Islet precursor cell (in vitro differentiated cells): ENCODE results near the gene ALG11.
"Not testable (repeated sequence)": the region's sequence is repeated elsewhere in the genome, so short reads cannot be mapped to it uniquely, and the experiment has no call there.

Source experiments
- DNase-seq: peaks from one replicate; pipeline ENCODE4 v3.0.0-alpha.2; 2018

The ALG11 gene, protein sequence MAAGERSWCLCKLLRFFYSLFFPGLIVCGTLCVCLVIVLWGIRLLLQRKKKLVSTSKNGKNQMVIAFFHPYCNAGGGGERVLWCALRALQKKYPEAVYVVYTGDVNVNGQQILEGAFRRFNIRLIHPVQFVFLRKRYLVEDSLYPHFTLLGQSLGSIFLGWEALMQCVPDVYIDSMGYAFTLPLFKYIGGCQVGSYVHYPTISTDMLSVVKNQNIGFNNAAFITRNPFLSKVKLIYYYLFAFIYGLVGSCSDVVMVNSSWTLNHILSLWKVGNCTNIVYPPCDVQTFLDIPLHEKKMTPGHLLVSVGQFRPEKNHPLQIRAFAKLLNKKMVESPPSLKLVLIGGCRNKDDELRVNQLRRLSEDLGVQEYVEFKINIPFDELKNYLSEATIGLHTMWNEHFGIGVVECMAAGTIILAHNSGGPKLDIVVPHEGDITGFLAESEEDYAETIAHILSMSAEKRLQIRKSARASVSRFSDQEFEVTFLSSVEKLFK

DNA sequence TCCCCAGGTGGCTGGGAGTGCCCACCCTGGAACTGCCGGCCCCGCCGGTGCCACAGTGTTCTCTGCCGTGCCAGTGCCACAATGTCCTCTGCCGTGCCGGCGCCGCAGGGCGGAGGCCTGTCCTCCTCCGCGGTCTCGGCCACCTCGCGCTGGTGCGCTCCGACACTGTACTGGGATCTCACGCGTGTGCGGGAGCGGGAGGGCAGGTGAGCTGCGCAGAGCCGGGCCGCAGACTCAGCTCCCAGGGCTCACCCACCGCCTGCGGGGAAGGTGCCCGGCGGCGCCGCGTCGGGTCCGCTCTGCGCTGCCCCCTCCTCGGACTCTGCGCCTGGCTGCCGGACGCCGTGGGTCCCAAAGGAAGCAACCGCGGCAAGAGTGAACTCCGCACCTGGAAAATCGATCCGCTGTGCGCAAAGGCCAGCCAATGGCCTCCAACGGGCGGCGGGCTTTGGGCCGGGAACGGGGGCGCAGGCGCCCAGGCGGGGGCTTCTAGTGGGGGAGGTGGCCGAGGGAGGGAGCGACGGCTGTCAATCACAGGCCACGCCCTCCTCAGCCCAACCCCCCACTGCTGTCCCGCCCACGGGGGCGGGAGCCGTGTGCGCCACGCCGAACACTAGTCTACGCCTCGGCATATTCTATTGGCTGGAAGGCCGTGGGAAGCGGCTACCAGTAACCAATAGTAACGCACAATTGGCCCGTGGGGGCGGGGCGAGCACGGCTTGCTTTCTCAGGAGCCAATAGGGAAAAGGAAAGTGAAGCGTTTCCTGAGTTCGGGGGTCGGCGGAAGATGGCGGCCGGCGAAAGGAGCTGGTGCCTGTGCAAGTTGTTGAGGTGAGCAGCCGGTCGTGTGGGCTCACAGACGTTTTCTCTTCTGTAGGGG lies at the start of gene ALG11:
TSS of gene ALG11 (plus strand) at position 767 of the 880 bp plus-strand sequence. CDS start at position 788, 21 bp downstream.
- DNase-seq, result peak; percentile 100

DNA sequence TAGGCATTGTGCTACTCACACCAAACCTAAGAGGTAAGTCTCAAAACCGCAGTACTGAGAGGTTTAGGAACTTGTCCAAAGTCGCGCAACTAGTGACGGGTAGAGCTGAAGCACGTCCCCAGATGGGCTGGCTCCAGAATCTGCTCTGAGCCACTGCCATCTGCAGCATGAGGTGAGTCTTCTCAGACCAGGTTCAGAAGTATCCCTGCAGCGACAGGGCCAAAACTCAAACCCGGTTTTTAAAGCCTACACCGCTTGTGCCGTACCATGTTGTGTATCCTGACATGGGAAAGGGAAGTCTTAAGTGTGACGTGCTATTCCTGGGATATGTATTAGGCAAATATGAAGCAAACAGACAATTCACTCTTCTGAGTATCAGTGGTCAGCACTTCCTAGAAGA lies 46.0 kb upstream of the ALG11 start:
- no peak for DNase-seq

DNA sequence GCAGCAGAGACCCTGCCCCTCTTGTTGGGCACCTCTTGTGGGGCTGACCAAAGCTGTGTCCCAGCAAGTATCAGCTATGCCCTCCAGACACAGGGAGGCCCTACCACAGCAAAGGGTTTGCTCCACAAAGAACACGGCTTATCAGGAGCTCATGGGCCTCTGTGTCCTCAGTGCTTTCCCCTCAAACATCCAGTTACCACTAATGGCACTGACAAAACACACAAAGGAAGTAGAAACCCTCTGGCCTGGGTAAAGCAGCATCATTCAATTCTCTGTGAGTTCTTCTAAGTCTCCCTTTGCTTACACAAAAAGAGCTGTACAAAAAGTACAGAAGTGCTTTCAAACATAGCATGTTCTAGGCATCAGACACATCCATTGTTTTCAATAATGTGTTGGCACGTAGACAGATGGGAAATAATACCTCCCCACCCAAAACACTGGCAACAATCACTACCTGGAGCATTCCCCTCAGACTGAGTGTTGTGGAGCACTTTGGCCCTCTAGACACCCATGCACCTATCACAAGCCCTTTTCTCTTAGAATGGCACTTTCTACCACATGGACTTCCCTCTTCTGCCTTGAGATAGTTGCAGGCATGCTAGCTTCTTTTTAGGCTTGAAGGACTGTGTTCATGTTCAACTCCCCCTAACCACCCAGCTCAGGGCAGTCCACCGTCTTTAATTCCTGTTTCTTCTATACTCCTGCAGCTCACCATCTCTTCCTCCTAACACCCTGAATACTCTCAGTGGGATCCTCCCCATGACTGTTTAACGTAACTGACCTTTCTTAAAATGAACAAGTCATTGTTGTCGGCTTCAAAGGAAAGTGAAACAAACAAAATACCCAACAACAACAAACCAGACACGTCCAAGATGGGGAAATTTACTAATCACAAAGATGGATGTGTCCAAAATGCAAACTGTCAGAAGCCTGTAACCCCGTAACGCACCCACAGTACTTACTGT lies 44.4 kb upstream of the ALG11 start:
- DNase-seq, result no peak

DNA sequence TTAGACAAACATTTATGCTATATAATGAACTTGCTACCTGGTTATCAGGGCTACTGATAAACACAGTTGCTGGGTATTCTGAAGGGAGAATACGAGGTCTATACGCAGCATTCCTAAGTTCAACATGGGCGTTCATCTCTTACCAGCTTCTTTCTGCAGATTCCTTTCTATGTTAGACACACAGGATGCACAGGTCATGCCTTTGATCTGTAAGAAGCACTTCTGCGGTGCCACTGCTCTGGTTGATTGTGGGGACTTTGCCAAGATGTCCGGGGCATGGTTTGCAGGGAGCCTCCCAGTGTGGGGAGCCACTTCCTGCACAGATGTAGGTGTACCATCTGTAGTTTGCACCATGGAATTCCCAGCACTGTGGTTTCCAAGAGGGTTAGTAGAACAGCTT lies 41.8 kb upstream of the ALG11 start:
- no peak for DNase-seq

DNA sequence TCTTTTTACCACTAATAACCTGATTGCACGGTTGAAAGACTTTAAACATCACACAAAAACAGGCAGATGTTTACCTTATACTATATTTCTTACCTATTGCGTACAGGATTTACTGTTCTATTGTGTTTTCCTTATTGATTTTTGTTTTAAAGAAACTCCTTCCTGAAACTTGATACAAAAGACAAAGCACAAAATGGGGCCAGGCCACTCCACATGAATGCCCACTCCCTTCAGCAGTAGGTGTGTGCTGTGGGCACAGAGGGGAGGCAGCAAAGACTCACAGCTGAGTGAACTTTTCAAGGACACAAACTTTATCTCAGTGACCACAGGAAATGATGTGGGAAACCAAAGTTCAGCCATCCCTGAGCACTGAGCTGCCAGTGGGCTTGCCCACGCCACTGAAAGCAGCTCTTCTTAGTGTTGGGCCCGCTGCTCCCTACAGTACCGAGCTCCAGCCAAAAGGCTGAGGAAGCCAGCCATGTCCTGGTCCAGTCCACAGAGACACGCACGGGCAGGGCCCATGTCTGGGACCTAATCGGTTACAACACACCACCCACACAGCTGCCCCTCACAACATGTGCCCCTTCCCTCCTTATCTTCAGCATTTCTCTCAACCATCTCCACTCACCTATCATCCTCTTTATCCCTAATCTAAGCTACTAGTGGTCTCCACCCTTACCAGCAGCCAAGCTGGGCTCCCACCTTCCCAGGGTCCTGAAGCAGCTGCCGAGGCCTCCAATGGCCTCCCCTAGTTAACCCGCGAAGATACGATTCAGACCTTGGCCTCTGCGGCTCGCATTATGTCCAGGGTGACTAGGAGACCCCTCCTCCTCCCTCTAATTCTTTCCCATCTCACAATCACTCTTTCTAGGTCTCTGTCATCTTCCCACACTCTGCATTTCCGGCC lies 40.4 kb upstream of the ALG11 start:
- no peak for DNase-seq

DNA sequence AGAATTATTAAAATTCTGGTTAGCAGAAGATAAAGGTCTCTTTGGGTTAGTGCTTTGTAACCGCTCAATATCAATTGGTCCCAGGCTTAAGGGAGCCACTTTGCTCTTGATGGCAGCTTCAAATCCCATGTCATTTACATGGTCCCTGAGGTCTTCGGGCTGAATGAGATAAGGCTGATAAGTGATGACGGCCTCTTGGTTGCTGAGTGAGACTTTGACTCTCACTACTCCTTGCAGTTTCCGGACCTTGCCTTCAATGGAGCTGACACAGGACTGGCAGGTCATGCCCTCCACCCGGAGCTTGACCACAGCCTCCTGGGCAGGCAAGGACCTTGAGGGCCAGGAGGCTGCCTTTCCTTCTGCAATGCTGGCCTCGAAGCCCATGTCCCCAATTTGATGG lies 37.7 kb upstream of the ALG11 start:
- no peak for DNase-seq

DNA sequence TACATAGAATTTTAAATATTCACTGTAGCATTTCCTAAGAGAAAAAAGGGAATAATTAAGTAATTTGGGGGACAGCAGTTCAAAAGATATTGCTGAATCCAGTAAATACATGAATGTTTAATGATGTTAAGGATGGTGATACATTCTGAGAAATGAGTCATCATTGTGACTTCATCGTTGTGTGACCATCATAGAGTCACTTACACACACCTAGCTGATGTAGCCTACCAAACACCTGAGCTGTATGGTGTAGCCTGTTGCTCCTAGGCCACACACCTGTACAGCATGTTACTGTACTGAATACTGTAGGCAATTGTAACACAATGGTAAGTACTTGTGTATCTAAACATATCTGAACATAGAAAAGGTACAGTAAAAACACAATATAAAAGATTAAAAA lies 35.8 kb upstream of the ALG11 start:
- DNase-seq, result no peak

DNA sequence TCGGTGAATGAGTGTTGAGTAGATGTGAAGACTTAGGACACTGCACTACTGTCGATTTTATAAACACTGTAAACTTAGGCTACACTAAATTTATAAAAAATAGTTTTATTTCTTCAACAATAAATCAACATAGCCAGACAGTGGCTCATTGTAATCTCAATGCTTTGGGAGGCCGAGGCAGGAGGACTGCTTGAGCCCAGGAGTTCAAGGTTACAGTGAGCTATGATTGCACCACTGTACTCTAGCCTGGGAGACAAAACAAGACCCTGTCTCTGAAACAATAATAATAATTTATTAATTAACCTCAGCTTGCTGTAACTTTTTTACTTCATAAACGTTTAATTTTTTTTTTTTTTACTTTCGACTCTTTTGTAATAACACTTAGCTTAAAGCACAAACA lies 35.3 kb upstream of the ALG11 start:
- no peak for DNase-seq

DNA sequence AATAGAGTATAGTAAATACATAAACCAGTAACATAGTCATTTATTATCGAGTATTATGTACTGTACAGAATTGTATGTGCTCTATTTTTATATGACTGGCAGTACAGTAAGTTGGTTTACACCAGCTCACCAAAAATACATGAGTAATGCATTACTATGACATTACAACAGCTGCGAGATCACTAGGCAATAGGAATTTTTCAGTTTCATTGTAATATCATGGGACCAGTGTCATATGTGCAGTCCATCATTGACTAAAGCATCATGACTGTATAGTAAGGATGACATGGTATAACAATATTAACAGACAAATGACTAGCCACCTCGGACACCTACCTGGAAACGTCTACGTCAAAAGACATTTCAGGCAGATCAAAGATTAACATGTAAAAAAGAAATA lies 34.6 kb upstream of the ALG11 start:
- no peak for DNase-seq

DNA sequence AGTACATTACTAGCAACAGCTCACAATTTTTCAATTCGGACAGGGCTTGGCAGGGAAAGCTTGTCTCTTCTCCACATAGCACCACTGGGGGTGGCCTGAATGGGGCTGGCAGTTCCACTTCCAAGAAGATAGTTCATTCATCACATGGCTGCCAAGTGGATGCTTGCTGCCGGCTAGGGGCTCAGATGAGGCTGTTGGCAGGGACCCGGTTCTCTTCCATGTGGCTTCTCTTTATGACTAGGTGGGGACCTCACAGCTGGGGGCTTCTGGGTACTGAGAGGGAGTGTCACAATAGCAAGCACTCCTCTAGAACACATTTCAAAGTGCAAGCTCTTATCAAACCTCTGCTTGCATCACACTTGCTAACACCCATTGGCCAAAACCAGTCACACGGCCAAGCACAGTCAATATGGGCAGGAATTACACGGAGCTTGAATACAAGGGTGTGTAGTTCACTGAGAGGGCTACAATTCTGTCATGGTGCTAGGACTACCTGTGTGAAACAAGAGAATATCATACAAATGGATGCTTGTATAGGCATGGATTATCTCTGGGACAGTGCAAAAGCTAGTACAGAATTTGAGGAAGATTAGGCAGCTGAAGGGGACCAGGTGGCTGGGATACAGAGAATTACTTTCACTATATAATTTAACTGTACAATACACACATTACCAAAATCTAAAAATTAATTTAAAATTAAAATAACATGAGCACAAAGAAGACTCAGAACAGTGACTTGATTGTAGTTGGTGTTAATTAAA lies 33.2 kb upstream of the ALG11 start:
- no peak for DNase-seq

DNA sequence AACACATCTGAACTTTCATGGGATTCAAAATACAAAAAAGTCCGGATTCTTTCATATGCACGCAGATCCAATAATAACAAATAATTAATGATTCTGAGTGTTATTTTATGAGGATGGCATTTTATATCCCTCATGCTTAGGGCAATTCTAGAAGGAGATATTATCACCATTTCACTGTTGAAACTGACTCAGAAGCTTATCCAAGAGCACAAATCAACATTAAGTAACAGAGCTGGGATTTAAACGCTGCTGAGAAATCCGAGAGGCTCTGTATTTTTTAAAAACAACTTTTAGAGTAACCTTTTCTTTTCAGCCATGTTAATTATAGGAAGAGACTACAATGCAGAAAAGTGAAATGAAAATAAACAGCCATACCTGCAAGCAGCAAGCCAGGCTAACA lies 31.3 kb upstream of the ALG11 start:
- DNase-seq, result no peak

DNA sequence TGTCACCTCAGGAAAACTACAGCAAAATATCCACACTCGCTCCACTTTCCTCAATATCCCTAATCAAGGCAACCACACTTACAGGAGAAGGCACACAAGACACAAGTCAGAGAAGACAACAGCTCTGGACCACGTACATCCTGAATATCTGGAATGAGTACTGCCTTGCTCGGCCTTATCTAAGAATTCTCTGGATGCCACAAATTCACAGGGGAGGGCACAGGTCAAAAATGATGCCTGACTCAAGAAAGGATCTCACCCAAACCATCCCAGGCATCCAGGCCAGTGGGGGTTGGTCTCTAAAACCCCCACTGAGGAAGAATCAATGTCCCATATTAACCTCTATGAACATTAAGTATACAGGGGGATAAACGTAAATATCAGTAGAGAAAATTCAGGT lies 30.8 kb upstream of the ALG11 start:
- DNase-seq, result peak; percentile 76

DNA sequence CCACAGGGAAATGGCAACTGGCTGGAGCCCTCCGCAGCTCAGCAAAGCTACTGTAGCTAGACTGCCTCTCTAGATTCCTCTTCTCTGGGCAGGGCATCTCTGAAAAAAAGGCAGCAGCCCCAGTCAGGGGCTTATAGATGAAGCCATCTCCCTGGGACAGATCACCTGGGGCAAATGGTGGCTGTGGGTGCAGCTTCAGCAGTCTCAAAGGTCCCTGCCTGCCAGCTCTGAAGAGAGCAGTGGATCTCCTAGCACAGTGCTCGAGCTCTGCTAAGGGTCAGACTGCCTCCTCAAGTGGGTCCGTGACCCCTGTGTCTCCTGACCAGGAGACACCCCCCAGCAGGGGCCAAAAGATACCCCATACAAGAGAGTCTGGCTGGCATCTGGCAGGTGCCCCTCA lies 28.9 kb upstream of the ALG11 start:
- not testable (repeated sequence) for DNase-seq

DNA sequence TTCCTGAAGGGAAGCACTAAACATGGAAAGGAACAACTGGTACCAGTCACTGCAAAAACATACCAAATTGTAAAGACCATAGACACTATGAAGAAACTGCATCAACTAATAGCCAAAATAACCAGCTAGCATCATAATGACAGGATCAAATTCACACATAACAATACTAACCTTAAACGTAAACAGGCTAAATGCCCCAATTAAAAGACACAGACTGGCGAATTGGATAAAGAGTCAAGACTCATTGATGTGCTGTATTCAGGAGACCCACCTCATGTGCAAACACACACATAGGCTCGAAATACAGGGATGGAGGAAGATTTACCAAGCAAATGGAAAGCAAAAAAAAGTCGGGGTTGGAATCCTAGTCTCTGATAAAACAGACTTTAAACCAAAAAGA lies 27.3 kb upstream of the ALG11 start:
- DNase-seq, result not testable (repeated sequence)

DNA sequence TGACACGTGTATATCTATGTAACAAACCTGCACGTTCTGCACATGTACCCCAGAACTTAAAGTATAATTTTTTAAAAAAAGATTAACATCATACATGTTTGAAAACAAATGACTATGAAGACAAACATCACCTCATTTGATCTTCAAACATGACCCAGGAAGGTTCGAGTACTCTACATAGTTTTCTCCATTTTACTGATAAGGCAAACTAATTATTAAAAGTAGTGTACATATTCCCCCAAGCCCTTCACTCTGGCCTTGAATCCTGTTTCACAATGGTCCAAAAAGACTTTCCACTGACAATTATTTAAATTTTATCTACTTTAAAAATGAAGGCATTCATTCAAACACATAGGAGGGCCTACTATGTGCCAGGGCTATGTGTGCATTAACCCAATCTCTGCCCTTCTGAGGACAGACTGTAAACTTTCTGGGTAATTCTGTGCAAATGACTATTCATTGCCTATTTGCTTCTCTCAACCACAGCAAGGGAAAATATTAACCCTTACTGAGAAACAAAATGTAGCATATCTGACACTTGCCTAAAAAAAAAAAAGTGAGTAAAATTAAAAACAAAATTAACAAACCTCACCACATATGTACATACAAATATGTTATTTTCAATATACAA lies 23.1 kb upstream of the ALG11 start:
- DNase-seq, result no peak

DNA sequence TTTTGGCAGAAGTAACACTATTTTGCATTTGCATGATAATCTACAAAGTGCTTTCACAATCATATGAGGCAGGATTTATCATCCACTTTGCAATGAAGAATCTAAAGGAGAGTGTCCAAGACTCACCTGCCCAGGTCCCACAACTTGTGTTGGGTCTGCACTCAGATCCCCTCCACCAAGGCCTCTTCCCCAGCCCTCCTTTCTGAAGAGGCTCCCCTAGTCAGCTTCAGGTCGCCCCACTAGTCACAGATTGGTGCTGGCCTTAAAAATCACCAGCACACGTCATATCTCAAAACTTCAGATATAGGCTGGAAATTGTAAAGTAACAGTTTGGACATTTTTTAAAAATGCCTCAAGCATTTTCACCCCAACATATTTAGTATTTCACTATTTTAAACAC lies 18.5 kb upstream of the ALG11 start:
- no peak for DNase-seq

DNA sequence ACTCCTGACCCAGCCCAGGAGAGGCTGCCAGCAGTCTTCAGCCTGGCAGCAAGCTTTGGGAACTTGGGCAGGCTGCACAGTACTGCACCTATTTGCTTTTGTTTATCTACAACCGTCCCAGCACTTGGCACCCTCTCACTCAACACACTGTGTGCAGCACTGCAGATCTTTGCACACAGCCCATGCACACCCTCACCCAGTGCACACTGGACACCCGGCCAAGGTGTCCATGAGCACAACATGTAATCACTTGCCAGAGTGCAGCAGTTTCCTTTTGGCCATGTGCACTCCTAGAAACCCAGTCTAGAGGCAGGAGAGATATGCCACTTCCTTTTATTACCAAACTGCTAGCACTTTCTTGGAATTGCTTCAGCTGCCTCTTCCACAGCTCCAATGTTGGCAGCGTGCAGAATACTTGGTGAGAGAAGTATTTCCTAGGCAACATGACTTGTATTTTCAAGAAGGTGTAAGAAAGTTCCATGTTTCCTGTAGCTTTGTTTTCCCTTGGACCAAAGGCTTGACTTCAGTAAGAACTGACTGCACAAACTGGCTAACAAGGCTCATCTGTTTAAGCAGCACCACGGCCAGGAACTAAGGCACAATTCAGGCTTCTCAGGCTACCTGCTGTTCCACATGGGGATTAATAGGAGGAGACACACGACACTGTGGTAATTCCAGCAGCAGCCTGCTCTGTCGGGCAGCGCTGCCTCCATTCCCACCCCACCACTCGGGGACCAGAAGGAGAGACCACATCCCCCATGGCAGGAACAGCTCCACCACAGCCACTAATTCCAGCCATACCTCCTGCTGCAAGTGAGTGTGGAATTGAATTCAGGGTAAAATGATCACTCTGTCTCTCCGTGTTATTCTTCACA lies 16.3 kb upstream of the ALG11 start:
- no peak for DNase-seq

DNA sequence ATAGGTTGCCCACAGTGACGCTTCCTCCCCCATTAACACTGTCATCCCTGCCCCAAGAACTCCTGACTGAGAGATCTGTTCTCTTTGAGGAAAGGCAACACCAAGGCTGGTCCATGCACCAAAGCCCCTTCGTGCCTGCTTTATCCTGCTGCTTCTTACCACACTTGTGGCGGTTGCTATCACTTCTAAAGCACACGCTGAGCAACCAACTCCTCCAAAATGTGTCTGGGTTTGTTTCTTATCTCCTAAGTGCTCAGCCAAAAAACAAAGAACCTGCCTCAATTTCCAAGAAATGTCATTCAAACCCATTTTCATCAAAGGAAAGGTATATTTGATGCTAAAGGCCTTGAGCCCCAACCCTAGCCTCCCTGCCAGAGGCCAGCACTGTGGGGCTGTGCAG lies 15.6 kb upstream of the ALG11 start:
- DNase-seq, result no peak

DNA sequence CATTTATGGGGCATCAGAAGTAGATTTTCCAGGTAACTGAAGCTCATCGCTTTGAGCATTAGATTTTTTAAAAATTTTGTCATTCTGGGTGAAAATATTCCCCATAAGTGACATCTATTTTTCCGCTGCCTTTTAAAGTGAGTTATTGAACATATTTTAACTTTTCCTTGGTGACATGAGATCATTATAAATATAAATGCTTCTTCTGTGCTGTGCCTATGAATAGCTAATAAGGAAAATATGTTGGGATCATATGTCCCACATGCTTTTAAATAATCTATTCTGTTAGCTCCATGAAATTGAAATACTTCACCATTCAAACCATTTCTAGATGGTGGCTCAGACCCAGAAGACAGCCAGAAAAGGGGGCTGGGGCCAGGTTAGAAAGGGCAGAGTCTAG lies 15.0 kb upstream of the ALG11 start:
- no peak for DNase-seq
